NCI-H2227 treated with DMSO at 0.1 percent for 48 hours (cell line): ENCODE data around the gene PLCL2.
"Not testable (repeated sequence)": the region's sequence is repeated elsewhere in the genome, so short reads cannot be mapped to it uniquely, and the experiment has no call there.

Experiments
- DNase-seq: peaks from one replicate; lab custom pipeline; 2025; lab: John Stamatoyannopoulos, UW

Gene PLCL2

DNA sequence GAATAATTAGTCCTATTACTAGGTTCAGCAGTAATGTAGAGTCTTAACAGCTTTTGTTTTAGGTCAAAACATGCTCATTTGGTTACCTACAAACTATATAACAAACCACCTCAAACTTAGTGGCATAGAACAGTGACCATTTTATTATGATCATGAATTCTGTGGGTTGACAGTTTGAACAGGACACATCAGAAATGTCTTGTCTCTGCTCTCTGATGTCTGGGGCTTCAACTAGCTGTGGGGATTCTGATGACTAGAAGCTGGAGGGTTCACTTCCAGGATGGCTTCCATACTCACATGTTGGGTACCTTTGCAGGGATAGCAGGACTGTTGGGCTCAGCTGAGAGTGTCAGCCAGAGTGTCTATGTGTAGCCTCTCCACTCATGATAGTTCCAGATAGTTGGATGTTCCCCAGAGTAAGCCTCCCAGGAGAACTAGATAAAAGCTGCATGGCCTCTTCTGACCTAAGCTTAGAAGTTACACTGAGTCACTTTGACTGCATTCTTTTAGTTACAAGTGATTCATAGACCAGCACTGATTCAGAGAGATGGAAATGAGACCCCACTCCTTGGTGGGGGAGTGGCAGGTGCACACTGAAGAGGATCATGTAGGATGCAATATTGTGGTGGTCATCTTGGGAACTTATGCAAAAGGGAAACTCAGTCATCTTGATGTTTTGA is 32.6 kb downstream of the PLCL2 start:
- DNase-seq: no peak

DNA sequence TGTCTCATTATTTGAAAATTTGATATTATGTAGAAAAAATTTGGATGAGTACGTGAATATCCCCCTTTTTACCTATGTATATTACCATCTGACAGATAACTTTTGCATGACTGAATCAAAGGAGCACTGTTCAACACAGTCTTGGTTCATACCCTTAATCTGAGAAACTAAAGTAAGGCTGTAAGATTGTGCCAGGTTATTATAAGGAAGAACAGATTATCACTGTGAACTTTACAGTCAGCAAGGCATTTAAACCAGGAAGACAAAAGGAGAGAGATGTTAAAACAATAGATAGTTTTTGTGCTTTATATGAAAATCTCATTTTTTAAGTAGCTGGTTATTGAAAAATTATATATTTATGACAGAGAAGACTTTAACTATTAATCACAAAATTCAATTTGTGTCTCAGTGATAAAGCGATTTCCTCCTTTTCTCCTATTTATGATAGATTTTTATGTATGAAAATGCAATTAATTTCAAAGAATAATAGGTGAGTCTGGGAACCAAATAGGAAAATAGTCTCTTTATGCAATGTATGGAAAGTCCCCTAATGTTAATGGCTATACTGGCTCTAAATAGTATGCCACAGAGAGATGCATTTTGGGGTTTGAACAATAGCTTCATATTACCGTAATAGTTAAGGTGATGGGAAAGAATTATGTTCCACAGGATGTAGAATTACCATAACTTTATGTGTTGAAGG is 33.4 kb downstream of the PLCL2 start:
- DNase-seq: no peak

DNA sequence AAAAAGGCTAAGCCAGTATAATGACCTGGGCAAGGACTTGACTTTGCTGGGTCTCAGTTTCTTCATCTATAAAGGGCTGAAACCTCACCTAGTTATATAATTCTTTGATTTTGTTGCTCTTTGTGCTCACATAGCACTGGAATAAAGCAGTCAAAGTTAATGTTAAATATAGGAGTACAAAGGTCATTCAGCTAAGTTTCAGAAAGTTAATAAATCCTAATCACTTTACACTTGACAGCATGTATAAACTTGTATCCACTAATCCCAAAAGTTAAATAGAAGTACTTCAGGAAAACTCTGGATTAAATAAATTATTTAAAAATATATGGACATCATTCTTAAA is 33.9 kb downstream of the PLCL2 start:
- no peak for DNase-seq

DNA sequence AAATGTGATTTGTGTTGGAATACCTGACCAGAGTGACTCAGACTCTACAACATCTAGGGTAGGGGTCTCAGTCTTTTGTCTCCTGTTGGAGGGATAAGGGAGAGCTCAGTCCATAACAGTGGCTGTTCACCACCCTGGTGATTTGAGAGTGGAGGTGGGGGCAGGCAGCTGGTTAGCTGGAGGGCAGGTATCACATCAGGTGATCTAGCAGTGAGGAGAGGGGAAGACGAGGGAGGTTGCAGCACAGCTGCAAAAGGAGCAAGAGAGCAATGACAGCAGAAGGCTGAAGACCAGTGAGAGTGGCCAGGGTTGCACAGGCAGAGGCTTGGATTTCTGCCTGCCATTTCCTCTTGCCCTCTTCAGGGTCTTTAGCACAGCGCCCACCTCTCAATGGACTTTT is 38.4 kb downstream of the PLCL2 start:
- no peak for DNase-seq

DNA sequence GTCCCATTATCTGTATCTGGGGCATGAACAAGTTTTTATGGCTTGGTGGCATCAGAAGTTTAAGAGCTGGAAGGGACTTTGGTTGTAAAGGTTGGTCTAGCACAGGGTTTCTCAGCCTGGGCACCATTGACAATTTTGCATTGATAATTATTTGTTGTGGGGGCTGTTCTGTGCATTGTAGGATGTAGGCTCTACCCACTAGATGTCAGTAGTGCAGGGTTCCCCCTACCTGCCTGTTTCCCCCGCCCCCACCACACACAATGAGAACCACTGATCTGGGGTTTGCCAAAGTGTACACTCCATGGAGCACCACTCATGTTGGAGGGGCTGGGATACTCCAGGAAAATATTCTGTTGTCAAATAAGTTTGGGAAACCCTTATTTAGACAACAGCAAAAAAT is 42.7 kb downstream of the PLCL2 start:
- no peak for DNase-seq

DNA sequence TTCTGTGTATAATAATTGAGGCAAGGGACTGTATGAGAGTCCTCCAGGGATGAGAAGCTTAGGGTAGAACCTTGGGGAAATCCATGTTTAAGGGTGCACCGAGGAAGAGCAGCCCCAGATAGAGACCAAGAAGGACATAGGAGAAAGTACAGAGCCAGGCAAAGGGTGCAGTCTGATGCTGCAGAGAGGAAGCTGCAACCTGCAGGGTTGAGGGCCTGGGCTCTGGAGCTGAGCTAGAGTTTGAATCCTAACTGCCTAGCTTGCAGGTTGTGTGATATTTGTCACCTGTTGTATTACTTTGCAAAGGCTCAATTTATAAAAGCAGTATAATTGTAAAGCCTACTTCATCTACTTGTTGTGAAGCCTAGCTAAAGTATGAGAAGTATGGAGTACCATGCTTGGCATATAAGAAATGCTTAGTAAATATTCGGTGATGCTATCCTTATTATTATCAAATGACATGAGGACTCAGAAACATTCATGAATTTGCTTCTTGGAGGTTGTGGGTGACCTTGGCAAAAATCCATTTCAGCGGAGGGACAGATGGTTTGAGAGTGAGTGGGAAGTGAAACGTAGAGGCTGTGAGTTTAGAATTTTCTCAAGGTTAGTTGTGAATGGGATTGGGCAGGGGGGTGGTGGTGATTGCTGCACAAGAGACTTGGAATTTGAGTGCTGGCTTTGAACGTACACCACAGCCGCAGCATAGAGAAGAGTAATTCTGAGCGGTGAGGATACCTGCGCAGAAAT is 43.8 kb downstream of the PLCL2 start:
- no peak for DNase-seq

DNA sequence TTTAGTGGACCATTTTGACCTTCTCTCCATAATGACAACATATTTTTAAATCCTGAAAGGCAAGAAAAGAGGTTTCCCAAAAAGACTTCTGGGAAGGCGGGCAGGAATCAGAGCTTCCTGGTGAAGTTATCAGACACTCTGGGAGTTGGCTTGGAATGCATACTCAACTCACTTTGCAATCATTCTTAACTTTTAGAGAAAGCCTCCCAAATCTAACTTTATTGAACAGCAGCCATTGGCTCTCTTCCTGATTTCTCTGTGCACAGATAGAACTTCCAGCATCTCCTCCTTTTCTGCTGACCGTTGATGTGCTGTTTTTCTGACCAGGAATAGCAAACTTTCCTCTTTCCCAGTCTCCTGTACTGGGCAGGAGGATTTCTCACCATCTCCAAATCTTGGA is 44.6 kb downstream of the PLCL2 start:
- DNase-seq: no peak

DNA sequence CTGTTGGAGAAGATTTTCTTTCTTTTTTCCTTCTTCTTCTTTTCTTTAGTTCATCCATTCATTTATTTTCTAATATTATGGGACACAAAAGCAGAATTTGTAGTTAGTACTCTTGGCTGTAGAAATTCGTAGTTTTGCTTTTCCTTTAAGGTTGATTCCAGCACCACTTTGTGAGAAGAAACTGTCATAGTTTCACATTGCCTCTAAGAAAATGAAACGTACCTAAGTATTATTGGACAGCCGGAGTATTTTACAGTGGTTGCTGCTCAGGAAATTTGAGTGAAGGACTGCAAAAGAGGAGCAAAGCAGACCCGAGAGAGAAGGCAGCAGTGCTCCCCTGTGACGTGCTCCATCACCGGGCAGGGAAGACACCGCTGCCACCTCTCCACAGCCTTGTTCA is 48.1 kb downstream of the PLCL2 start:
- DNase-seq: no peak

DNA sequence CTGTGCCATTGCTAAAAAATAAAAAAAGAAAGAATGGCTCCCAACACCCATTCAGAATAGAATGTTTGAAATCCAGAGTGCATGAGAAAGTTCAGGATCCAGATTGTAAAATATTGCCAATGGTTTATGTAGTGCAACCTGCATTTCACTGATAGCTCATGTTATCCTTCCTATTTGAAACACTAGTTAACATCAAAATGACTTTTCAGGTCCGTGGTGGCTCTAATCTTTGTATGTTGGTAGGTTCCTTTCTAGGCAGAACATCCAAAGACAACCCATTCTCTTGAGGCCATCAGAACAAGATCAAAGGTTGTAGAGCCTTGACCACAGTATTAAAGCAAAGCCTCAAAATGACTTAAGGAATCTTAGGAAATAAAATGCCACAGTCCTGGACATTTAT is 51.0 kb downstream of the PLCL2 start:
- no peak for DNase-seq

DNA sequence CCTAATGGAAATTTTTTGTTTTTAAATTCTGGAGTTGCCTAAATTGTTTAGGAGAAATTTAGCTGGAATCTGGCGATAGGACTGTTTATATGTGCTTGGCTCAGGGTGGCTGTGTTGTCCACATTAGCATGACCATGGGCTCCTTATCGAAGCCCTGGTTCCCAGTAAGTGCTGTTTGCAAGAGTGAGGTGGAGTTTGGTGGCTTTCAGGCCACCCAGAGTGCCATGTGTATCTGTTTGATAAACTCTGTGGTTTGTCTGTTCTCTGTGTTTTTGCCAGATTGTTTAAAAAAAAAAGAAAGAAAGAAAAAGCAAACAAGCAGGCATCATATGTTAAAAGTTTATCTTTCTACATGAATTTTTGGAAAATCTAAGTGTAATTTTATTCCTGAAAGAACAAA is 51.5 kb downstream of the PLCL2 start:
- DNase-seq: no peak

DNA sequence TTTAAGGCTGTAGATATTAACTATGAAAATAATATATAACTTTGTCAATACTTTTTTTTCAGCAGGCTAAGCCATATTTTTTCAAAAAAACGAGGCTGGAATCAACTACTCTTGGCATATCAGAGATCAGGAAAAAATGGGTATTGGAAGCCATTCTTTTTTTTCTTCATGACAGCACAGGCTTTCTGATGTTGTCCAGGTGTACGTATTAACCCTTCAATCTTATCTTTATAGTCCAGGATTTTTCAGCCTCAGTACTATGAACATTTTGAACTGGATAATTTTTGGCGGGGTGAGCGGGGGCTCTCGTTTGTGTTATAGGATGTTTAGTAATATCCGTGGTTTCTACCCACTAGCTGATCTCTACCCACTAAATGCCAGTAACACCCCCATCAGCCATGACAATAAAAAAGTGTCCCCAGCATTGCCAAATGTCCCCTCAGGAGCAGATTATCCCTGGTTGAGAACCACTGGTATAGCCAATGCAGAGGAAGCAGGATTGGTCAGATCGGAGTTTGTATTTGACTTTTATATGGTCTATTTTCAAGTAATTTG is 52.0 kb downstream of the PLCL2 start:
- no peak for DNase-seq

DNA sequence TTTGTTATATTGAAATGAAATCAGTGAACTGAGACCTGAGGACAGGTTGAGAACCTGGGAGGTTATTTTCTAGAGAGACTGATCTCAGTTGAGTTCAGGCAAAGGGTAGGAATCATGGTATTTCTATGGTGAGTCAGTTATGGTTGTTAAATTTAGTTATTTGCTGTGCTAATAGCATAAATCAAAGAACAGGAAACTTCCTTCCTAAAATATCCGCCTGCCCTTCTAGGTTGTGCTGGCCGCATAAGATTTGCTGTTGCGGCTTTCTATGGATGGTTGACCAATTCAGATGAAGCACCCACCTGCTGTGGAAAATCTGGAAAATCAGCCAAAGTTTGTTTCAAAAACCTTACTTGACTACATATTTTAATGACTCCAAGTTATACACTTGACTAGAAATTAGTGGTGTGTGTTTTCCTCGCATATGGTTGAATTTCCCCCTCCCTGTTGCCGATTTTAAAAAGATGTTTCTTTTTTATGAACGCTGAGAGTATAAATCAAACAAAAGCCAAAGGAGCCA is 52.6 kb downstream of the PLCL2 start:
- DNase-seq: no peak

DNA sequence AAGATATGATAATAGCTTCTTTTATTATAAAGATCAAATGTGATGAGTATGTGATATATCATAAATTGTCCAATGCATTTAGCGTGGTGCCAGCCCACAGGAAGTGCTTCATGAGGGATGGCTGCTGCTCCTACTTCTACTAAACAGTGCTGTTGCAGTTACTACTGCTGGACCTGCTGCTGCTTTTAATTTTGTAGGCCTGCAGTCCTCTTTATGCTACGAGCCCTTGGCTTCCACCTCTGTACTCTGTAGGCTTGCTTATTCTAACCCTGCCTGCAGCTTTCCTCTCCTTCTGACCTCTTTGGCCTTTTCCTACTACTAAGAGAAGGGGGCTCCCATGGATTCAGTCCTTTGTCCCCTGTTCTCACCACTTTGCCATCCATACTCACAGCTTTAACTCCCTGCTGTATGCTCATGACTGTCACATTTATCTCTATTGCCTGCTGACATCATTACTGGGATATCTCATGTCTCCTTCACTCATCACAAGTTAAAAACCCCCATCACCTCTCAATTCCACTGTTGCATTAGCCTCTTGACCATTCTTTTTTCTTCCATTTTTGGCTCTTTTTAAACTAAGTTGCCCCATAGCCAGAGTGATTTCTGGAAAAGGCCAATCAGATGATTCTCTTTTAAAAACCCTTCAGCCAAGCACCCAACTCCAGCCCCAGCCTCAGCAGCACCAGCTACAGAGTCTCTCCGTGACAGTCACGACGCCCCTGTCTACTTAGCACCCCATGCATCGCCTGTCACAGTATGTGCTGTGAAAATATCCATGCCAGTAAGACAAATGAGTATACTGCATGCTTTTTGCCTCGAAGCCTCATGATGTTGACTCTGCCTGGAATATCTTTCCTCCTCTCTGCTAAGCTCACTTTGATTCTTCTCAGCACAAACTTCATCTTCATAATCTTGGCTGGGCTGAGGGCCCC is 56.3 kb downstream of the PLCL2 start:
- DNase-seq: no peak

DNA sequence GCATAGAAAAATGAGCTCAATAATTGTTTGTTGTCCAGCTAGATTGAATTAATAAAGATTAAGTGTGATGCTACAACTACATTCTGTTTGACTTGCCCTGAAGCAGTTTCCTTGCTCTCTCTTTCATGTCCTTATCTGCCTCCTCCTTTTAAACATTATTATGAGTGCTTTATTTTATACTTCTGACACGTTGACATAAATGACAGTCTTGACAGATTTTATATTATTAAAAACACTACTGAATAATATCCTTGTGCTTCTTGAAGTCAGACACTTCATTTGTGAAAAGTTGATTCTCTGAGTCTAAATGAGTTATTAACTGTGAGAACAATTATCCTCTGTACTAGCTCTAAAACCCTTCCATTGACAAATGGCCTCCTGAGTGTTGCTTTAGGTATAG is 58.2 kb downstream of the PLCL2 start:
- DNase-seq: no peak

DNA sequence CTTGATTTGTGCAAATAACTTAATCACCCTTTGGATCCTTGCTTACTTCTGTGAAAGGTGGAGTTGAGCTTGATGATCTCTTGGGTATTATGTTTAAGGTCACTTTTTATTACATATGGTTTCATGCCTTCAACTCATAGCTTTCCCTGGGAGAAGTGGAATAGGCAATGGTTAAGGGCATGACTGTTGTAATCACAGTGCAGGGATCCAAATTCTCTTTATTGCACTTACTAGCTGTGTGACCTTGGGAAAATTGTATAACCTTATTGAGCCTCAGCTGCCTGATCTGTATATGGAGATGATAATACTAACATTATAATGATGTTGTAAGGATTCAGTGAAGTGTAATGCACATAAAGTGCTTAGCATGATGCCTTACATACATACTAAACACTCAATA is 59.1 kb downstream of the PLCL2 start:
- DNase-seq: no peak

DNA sequence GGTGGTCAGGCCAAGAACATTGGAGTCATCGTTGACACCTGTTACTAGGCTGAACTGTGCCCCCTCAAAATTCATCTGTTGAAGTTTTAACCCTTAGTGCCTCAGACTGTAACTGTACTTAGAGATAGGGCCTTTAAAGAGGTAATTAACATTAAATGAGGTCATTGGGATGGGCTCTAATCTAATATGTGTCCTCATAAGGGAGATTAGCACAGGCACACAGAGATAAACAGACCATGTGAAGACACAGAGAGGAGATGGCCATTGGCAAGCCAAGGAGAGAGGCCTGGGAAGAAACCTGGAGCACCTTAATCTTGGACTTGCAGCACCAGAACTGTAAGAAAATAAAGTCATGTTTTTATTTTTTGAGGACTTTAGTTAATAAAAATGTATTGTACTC is 59.6 kb downstream of the PLCL2 start:
- no peak for DNase-seq

DNA sequence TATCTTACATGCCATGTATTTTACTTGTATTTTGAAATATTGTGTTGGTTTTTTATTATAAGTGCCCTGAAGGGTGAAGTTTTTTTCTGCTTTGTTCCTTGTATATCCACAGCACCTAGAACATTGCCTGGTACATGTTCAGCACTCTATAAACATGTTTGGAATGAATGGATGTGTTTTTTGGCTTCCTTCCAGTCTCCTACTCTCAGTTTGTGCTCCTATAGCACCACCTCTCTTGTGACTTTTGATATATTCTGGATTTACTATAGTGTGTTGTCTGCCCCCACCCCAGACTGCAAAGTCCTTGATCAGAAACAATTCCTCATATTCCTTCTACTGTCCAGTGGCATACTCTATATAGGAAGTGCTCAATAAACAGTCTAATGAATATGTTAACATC is 60.6 kb downstream of the PLCL2 start:
- DNase-seq: no peak

DNA sequence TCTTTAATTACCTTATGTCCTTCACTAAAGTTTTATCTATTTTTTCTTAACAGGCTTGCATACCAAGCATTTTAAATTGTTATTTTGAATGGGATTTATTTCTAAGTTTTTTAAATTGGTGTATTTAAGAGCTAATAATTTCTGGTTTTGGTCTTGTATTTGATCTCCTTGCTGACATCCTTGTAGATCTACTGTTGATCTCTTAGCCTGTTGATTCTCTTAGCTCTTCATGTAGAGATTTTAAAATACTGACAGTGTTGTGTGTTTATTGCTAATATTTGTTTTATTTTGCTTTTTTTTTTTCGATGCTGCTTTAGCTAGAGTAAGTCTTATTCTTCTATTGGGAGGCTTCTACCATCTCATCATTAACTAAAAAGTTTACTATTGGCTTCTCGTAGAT is 65.5 kb downstream of the PLCL2 start:
- DNase-seq: no peak

DNA sequence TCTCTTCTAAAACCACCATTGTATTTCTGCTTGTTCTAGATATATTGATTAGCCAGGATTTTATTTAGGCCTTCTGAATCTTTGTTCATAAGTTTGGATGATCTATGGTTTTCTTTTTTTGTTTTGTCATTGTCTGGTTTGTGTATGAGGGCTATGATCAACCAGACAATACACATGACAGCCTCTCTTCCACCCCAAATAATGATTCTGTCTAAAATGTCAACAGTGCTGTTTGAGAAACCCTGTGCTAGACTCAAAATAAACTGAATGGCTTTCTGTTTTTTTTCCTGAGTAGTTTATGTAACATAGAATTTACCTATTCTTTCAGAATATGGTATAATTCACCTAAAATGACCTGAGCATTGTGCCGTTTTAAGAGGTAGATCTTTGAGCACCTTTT is 66.1 kb downstream of the PLCL2 start:
- no peak for DNase-seq

DNA sequence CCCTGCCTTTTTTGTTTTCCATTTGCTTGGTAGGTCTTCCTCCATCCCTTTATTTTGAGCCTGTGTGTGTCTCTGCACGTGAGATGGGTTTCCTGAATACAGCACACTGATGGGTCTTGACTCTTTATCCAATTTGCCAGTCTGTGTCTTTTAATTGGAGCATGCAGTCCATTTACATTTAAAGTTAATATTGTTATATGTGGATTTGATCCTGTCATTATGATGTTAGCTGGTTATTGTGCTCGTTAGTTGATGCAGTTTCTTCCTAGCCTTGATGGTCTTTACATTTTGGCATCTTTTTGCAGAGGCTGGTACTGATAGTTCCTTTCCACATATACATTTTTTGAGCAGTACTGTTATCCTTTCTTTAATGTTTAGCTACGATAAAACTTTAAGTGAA is 73.1 kb downstream of the PLCL2 start:
- not testable (repeated sequence) for DNase-seq

DNA sequence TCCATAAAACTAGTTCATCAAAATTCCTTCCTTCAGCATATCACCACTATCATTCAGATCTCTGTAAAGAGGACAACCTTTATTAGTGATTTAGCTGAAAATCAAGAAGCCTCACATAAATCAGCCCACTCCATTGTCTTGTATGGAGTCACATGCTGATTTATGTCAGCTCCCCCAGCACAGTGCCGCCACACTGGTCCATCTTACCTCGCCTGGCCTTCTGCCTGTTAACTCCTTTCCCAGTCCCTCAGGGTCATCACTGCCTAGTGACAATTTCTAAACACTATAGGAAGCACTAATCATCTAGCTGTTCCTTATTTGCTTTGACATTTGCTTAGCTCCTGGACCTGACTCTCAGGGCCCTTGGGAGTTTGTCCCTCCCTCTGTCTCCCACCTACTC is 75.4 kb downstream of the PLCL2 start:
- no peak for DNase-seq
